Measurements from ENCODE around the gene KDF1. TPM values are rescaled to one million over a fixed set of nuclear protein-coding genes. Genes with fewer than 3 reads are reported as not detected.
"Not testable (repeated sequence)": the region's sequence is repeated elsewhere in the genome, so short reads cannot be mapped to it uniquely, and the experiment has no call there.

KDF1 gene
- total RNA-seq, 2 donors from 2014 or later, result 0.18 to 0.68 TPM

DNA sequence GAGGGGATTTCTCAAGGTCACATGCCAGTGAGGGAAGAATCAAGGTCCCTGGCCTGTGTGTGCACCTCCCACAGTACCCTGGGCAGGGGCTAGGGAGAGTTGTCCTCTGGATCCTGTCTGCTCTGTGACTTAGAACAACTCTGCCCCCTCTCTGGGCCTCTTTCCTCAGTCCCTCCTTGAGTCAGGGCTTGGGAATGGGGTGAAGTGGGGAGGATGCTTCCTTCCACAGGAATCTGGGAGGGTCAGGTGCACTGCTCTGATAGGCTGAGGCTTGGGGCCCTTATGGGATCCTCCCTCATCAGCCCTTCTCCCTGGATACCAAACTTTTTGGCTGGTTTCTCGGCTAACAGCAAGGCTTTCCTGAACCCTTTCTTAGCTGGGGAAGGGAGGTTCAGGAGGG, 35.8 kb upstream of the KDF1 start:
- DNase-seq, result no peak
- intact Hi-C loops (cut with DNase I), result loop anchor here (5.0 to 10.0 kb wide), 3 partner anchors 46 to 101 kb away; no protein-coding TSS in a partner anchor
- ATAC-seq, result no peak

DNA sequence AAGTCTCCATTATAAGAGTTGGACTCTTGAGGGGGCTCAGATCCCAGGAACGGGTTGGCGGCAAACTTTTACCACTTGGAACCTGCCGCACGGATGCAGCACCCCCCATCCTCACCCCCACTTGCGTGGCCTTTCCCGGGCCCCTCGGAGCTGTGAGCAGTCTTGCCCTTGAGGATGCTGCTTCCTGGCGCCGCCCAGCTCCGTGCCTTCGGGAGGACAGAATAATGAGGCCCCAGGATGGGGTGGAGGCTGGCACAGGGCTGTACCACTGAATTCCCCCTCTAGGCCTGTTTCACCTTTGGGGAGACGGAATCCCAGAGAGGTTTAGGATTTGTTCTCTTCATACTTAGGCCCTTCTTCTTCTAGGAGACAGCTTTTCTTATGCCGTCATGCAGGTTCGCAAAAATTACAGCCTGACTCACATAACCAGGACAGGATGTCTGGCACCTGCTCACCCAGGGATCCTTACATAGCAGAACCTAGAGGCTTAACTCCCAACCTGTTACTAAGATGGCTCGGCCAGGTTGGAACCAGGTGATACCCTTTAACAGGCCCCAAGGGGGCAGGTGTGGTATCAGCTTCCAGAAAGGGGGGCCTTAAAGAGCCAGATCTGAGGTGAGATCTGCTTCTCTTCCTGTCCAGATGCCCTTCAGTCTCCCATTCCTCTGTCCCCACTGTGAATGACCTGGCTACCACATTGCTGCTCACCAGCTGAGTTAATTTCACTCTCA, 34.7 kb upstream of the KDF1 start:
- no peak for ATAC-seq
- no peak for DNase-seq
- intact Hi-C loops (cut with DNase I), result loop anchor here (5.0 to 10.0 kb wide), 3 partner anchors 47 to 102 kb away; no protein-coding TSS in a partner anchor

DNA sequence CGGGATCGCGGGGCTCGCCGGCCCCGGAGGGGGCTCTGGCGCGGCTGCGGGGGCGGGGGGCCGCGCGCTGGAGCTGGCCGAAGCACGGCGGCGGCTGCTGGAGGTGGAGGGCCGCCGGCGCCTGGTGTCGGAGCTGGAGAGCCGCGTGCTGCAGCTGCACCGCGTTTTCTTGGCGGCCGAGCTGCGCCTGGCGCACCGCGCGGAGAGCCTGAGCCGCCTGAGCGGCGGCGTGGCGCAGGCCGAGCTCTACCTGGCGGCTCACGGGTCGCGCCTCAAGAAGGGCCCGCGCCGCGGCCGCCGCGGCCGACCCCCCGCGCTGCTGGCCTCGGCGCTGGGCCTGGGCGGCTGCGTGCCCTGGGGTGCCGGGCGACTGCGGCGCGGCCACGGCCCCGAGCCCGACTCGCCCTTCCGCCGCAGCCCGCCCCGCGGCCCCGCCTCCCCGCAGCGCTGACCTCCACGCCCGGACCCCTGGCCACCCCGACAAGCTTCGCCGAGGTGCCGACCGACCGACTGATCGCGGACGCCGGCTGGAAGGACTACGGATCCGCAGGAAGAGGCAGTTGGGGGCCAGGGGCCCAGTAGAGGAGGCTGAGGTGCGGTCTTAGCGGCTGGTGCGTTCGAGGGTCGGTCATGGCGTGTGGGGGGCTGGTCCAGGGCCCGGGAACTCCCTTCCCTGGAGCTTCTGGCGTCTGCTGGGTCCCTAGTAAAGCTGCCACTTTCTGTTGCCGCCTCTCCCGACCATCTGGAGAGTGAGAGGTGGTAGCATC, 33.9 kb upstream of the KDF1 start:
- intact Hi-C loops (cut with DNase I), result loop anchor here in 1 of 2 donors (10.0 kb wide), 1 partner anchor 101 kb away; no protein-coding TSS in a partner anchor
- ATAC-seq (peak; percentile 7 to 12), DNase-seq (no peak)

DNA sequence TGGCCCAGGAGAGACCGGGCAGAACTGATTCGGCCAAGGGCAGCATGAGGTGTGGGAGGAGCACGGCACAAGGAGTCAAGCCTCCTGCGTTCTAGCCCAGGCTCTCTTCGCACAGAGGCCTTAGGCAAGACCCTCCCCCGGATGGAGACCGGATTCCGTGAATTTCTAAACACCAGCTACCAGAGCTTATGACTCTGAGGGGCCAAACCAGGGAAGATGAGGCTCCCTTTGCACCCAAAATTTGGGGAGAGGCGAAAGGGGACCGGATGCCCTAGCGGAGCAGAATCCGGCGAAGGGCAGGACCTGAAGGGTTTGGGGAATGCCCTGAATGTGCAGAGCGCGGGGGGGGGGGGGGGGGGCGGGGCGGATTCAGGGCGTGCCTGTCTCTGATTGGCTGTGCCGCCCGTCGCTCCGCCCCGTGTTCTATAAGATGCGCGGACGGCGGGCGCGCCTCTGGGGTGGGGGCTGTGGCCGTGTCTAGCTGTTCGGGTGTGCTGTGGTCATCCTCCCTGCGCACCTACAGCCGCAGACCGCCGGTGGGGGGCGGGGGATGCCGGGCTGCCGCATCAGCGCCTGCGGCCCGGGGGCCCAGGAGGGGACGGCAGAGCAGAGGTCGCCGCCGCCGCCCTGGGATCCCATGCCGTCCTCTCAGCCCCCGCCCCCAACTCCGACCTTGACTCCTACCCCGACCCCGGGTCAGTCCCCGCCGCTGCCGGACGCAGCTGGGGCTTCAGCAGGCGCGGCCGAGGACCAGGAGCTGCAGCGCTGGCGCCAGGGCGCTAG, 33.2 kb upstream of the KDF1 start, which contains the start of gene TRNP1:
TRNP1 (plus strand) TSS at position 456 of the 783 bp plus-strand sequence; CDS start at position 551, 95 bp downstream.
- intact Hi-C loops (cut with DNase I), result loop anchor here in 1 of 2 donors (10.0 kb wide), 1 partner anchor 101 kb away; no protein-coding TSS in a partner anchor
- ATAC-seq, result peak; percentile 77 to 81
- DNase-seq, result peak; percentile 78

DNA sequence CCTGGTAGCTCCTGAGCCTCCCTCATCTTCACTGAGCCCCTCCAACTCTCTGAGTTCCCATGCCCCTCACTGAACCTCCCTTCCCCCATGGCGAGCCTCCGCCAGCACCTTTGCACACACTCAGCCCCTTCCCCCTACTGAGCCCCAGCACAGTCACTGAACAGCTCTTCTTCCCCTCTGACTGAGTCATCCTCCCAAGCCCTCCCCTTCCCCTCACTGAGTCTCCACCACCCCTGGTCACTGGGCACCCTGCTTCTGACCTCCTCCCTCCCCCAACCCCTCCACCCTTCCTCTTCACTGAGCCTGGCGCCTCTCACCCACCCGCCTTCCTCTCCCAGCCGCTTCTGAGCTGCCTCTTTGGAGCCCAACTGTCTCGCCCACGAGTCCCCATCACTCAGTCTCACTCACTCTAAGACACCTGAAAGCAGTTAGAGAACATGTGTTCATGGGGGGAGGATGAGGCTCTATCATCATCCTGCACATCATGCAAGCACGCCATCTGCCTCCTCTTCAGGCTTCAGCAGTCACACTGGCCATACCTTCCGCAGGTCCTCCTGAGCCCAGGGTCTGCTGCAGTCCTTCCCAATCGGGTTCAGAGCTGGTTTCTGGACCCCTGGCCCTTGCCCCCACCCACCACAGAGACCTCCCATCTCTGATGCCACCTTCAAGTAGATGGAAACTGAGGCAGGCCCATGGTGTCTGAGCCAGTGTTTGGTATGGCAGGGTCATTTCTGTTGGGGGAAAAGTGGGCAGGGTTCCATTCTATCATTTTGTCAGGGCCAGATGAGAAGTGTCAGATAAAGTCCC, 31.2 kb upstream of the KDF1 start:
- no peak for ATAC-seq
- intact Hi-C loops (cut with DNase I), result loop anchor here in 1 of 2 donors (10.0 kb wide), 1 partner anchor 103 kb away; no protein-coding TSS in a partner anchor

DNA sequence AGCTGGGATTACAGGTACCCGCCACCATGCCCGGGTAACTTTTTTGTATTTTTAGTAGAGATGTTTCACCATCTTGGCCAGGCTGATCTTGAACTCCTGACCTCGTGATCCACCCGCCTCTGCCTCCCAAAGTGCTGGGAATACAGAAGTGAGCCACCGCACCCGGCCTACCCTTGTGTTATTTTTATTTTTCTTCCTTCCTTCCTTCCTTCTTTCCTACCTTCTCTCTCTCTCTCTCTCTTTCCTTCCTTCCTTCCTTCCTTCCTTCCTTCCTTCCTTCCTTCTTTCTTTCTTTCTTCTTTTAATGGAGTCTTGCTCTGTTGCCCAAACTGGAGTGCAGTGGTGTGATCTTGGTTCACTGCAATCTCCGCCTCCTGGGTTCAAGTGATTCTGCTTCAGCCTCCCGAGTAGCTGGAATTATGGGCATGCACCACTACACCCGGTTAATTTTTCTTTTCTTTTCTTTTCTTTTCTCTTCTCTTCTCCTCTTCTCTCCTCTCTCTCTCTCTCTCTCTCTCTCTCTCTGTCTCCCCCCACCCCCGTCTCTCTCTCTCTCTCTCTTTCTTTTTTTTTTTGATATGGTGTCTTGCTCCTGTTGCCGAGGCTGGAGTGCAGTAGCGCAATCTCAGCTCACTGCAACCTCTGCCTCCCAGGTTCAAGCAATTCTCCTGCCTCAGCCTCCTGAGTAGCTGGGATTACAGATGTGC, 29.3 kb upstream of the KDF1 start:
- ATAC-seq, DNase-seq: not testable (repeated sequence)
- intact Hi-C loops (cut with DNase I), result loop anchor here in 1 of 2 donors (10.0 kb wide), 1 partner anchor 105 kb away; no protein-coding TSS in a partner anchor

More for the DNA sequence above, 31.2 kb upstream of the KDF1 start:
- no peak for DNase-seq

DNA sequence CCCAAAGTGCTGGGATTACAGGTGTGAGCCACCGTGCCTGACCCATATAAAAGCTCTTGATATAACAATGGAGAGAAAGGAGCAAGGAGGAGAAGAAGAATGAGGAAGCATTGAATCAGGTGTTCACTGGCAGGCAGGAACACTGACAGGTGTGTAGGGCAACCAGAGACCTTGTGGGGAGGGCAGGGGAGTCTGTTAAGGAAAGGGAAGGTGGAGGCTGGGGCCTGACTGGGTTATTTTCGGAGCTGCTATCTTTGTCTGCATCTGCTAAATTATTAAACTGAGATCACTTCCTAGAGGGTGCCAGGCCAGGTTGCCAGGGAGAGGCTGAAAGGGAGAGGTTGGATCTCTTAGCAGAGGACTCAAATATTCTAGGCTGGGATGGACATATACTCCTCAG, 26.4 kb upstream of the KDF1 start:
- no peak for ATAC-seq
- no peak for DNase-seq
- intact Hi-C loops (cut with DNase I), result no loop called here

DNA sequence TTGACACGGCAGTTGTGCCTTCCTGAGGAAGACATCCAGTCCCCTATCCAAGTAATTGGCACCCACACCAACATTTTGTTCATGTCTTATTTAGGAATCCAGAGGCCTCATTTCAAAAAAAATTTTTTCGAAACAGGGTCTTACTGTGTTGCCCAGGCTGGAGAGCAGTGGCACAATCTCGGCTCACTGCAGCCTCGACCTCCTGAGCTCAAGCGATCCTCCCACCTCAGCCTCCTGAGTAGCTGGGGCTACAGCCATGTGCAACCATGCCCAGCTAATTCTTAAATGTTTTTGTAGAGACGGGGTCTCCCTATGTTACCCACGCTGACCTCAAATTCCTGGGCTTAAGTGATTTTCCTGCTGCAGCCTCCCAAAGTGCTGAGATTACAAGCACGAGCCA, 24.0 kb upstream of the KDF1 start:
- ATAC-seq (no peak), DNase-seq (no peak)
- intact Hi-C loops (cut with DNase I), result no loop called here

DNA sequence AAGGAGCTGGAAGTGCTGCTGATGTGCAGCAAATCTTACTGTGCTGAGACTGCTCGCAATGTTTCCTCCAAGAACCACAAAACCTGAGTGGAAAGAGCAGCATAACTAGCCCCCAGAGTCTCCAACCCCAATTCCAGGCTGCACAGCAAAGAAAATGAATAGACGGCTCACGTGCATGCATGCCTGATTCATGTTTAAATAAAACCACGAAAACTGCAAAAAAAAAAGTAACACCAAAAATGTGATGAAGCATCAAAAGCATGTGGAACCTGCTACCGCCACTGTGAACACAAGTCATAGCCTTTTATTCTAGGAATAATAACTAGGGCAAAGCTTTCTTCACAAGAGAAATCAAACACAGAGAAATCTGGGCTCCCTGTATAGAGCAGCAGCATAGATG, 23.6 kb upstream of the KDF1 start:
- ATAC-seq (no peak), DNase-seq (no peak)
- intact Hi-C loops (cut with DNase I), result no loop called here

DNA sequence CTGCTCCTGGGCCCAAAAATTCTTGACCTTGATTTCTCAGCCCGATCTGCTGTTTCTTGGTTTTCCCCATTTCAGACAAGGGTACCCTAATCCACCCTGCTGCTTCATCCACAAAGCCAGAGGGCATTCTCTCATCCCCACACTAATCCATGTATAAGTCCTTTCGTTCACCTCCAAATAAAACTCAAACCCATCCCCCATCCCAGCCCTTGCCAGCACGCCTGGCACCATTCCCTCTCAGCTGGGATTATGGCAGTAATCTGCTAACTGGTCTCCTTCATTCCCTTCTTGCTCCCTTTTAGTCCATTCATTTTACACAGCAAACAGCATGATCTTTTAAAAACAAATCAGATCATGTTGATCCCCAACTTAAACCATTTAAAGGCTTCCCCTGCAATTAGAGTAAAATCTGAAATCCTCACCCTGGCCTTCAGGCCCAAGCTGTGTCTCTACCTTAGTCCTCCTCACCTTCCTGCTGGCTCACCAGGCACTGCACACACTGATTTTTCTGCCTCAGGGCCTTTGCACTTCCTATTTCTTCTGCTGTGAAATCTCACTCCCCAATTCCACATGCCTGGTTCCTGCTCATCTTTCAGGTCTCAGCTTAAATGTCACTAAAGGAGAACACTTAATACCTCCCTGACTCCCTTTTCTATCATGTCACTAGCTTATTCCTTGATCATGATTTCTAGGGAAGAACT, 21.0 kb upstream of the KDF1 start:
- intact Hi-C loops (cut with DNase I), result no loop called here
- no peak for DNase-seq
- ATAC-seq, result no peak

DNA sequence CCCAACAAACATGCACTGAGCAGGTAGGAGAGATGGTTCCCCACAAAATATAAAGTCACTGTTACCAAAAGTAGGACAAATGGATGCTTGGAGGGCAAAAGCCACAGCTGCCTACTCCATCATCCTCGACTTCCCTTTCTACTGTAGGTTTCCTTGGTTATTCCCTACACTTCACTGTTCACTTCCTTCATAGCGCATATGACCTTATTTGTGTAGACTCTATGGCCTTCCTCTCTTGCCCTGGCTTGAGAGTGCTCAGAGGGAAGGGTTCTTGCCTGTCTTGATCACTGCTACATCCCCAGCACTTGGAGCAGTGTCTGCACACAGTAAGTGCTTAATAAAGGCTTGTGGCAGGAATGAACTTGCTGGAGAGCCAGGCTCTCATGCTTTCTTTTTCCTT, 18.6 kb upstream of the KDF1 start:
- intact Hi-C loops (cut with DNase I), result no loop called here
- ATAC-seq (no peak), DNase-seq (no peak)

DNA sequence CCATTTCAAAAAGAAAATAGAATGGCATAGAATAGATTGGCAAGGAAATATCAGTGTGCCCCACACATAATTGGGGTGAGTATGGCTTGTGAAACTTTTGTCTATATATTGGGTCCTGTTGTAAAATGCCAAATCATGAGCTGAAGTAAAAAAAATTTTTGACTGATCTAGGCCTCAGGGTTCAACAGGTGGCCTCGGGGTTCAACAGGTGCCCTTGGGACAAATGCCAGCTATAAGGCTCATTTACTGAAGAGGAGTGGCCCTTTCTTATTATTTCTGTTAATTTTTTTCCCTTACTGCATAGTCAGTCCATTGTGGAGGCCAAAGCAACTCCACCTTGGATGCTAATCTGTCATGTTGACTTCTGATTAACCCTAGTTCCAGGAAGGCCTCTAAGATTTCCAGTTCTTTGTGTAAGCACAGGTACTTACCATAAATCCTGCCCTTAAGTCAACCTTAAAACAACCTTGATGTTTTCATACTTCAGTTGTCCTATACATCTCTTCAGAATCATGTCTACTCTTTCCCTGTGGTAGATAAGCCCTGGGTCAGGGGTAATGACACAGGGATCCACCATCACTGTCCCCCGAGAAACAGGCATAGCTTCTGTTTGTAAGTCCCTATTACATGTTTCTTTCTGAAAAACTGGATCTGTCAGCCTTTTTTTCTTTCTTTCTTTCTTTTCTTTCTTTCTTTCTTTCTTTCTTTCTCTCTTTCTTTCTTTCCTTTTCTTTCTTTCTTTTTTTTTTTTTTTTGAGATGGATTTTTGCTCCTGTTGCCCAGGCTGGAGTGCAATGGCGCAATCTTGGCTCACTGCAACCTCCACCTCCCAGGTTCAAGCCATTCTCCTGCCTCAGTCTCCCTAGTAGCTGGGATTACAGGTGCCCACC, 16.6 kb upstream of the KDF1 start:
- intact Hi-C loops (cut with DNase I), result no loop called here
- DNase-seq (no peak), ATAC-seq (no peak)

DNA sequence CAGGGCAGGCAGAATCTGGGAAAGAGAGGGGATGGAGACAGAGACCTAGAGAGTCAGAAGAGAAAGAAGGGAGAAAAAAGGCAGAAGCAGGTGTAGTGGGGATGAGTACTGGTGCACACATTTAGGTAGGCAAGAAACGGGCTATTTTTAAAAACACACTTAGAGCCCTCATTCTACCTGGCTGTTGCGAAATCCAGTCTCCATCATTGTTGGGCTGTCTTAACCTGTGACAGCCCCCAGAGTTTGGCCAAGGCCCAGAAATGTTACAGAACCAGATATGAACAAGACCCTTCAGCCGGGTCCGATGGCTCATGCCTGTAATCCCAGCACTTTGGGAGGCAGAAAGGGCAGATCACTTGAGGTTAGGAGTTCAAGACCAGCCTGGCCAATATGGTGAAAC, 12.6 kb upstream of the KDF1 start:
- ATAC-seq (no peak), DNase-seq (no peak)
- intact Hi-C loops (cut with DNase I), result no loop called here

DNA sequence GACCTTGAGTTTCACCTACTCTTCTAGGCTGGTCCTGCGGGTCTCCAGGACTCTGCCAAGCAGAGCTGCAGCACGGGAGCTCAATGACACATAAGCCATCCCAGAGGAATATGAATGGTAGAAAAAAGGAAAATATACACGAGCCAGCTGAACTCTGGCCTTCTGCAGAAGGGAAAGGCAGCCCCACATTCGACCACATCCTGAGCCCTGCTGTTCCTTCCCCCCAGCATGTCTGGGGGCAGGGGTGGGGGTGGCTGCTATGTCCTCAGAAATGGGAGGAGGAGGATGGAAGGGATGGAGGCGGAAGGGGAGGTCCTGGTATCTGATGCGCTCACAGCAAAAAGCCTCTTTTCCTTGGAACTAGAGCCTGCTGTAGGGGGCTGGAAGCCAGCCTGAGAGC, 12.1 kb upstream of the KDF1 start:
- intact Hi-C loops (cut with DNase I), result no loop called here
- no peak for ATAC-seq
- DNase-seq, result no peak

DNA sequence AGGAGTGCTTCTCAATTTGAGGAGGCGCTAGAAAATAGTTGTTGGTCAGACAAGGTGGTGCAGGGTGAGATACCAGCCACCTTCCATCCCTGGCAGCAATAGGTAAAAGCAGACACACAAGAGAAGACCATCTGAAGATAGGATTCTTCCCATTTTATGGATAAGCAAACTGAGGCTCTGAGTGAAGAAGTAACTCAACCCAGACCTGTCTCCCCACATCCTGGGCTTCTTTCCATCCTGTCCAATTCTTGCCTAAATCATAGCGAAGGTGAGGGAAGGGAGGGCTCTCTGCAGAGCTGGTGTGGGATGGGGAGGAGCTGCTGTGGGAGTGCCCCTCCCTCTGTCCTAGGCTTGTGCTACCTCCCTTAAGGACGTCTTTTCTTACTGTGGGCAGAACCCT, 11.3 kb upstream of the KDF1 start:
- DNase-seq (no peak), ATAC-seq (no peak)
- intact Hi-C loops (cut with DNase I), result no loop called here

DNA sequence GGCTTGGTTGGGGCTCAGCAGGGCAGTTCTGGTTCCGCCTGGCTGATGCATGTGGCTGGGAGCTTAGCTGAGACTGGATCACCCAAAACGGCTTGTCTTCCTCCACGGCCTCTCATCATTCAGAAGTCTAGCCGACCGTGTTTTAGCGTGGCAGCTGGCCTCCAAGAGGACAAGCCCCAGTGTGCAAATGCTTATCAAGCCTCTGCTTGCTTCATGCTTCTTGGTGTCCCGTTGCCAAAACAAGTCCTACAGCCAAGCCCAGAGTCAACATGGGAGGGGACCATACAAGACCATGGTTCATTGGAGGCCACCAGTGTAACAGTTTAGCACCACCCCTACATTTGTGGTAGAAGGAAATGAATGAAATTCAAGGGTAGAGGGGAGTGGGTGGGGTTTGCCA, 10.5 kb upstream of the KDF1 start:
- no peak for ATAC-seq
- no peak for DNase-seq
- intact Hi-C loops (cut with DNase I), result no loop called here
